ENCODE data around the gene POLR3B. TPM values are rescaled to one million over a fixed set of nuclear protein-coding genes. Genes with fewer than 3 reads are reported as not detected.

POLR3B gene
- total RNA-seq, 1 experiment from 2014 or later, result 10.7 TPM

GRCh38 chr12:106498056-106498455, 140.5 kb downstream of the POLR3B start:
- TF ChIP-seq SIN3A (IDR thresholded peaks at IDR 0.05; ENCODE audit: low read depth), result no peak
- TF ChIP-seq FOSL1 (IDR thresholded peaks at IDR 0.05; ENCODE audit: low read depth), result no peak
- TF ChIP-seq ZFX (IDR thresholded peaks at IDR 0.05), result no peak
- no peak for TF ChIP-seq POLR2A (IDR thresholded peaks at IDR 0.05; ENCODE audit: borderline replicate concordance, extremely low read depth, insufficient read depth, insufficient read length)
- TF ChIP-seq CBX3 (IDR thresholded peaks at IDR 0.05; ENCODE audit: low read depth), result no peak
- TF ChIP-seq EZH2phosphoT487 (IDR thresholded peaks at IDR 0.05; ENCODE audit: borderline replicate concordance), result no peak
- TF ChIP-seq CEBPB (IDR thresholded peaks at IDR 0.05; ENCODE audit: low read depth), result no peak
- TF ChIP-seq CTCF (IDR thresholded peaks at IDR 0.05 in 2 of 3, conservative IDR thresholded peaks at IDR 0.05 in 1 of 3; ENCODE audit: borderline replicate concordance in 1 of 3, insufficient read depth in 1 of 3, low read depth in 2 of 3, low read length in 2 of 3), result no peak
- no peak for TF ChIP-seq EZH2 (IDR thresholded peaks at IDR 0.05)
- no peak for TF ChIP-seq TCF7L2 (IDR thresholded peaks at IDR 0.05; ENCODE audit: borderline replicate concordance, extremely low read depth, insufficient read depth, insufficient read length)
- no peak for TF ChIP-seq YY1 (IDR thresholded peaks at IDR 0.05; ENCODE audit: extremely low read depth, insufficient replicate concordance, low read depth, low read length)
- no peak for TF ChIP-seq JUND (IDR thresholded peaks at IDR 0.05)
- TF ChIP-seq REST (IDR thresholded peaks at IDR 0.05; ENCODE audit: low read depth), result no peak
- TF ChIP-seq ZBTB33 (IDR thresholded peaks at IDR 0.05; ENCODE audit: extremely low read depth, insufficient replicate concordance, low read length), result no peak
- no peak for TF ChIP-seq MAX (IDR thresholded peaks at IDR 0.05)
- TF ChIP-seq ZNF274 (IDR thresholded peaks at IDR 0.05; ENCODE audit: low read depth, low read length), result no peak
- no peak for TF ChIP-seq POLR2AphosphoS5 (IDR thresholded peaks at IDR 0.05; ENCODE audit: low read depth, low read length)

More at GRCh38 chr12:106498056-106498455, 140.5 kb downstream of the POLR3B start:
- RAD21 ChIA-PET (ENCODE audit: low non-redundant PET in 1 of 2, low total read pairs in 2 of 2, uncharacterized antibody in 2 of 2, unreplicated experiment in 2 of 2), result no interaction called here
- Histone ChIP-seq H2AFZ (ENCODE audit: low read depth, low read length, poor library complexity, severe bottlenecking) (no peak overlapping the region), H3K9me2 (ENCODE audit: insufficient read depth) (no peaks in the 10 kb centered on the region), H3K4me1 (ENCODE audit: control insufficient read depth in 1 of 2, insufficient read depth in 2 of 2, low read length in 2 of 2) (no peaks in the 10 kb centered on the region), H3K4me3 (replicated peaks in 1 of 2; ENCODE audit: low read depth in 1 of 2, low read length in 2 of 2) (no peak overlapping the region), H3K27ac (ENCODE audit: low read depth, low read length) (no peak overlapping the region), H3K36me3 (ENCODE audit: control insufficient read depth in 1 of 2, insufficient read depth in 2 of 2, low read length in 2 of 2) (no peaks in the 10 kb centered on the region), H3K4me2 (ENCODE audit: low read length) (no peak overlapping the region), H3K79me2 (ENCODE audit: insufficient read depth, low read length) (no peaks in the 10 kb centered on the region), H3K27me3 (ENCODE audit: insufficient read depth, low read length) (no peaks in the 10 kb centered on the region), H3K9me3 (ENCODE audit: control insufficient read depth in 1 of 2, insufficient read depth in 1 of 2, low read depth in 1 of 2, low read length in 2 of 2) (no peaks in the 10 kb centered on the region), H3K9ac (ENCODE audit: low read length) (no peak overlapping the region), H4K20me1 (ENCODE audit: insufficient read depth) (no peaks in the 10 kb centered on the region)
- ATAC-seq, result no peak
- POLR2A ChIA-PET, result no interaction called here
- intact Hi-C loops (cut with micrococcal nuclease), result no loop called here
- no TSS peak for BruUV-seq (replicated peaks)
- no peak for DNase-seq (ENCODE audit: low read depth, low spot score)
- CTCF ChIA-PET, result no interaction called here

Data from HCT116 (cell line).